NT2/D1 (cell line): ENCODE data around the gene BCL10.

Experiments used
- YY1 ChIP-seq: IDR thresholded peaks from 2 replicates; pipeline ENCODE4 v1.6.1; 2011; ENCODE audit not compliant: insufficient read length, insufficient read depth
- ZNF274 ChIP-seq: IDR thresholded peaks from 2 replicates; pipeline ENCODE4 v1.6.1; 2011; ENCODE audit warnings: mild to moderate bottlenecking, low read depth, low read length

GRCh38 chr1:85306236-85306635 lies 29.8 kb upstream of the BCL10 start:
- no peak for TF ChIP-seq YY1
- no peak for TF ChIP-seq ZNF274
